ENCODE measurements around the gene S100B. TPM values are rescaled to one million over a fixed set of nuclear protein-coding genes. Genes with fewer than 3 reads are reported as not detected.
"Not testable (repeated sequence)": the region's sequence is repeated elsewhere in the genome, so short reads cannot be mapped to it uniquely, and the experiment has no call there.

Gene S100B
- total RNA-seq, 2 donors from 2014 or later = not detected

GRCh38 chr21:46604329-46604974 lies 430 bp downstream of the S100B start:
- Mint-ChIP-seq H3K4me1 (ENCODE audit: low read depth in 2 of 2) (peaks cover 35 to 48% of the 10 kb centered on the region in 2 donors), H3K27me3 (no peaks in the 10 kb centered on the region), H3K9me3 (no peaks in the 10 kb centered on the region), H3K27ac (peak overlapping the region; percentile 80 to 82), H3K4me3 (peak overlapping the region; percentile 69), H3K36me3 (no peaks in the 10 kb centered on the region)
- DNase-seq (ENCODE audit: low spot score) (no peak), ATAC-seq (no peak)

- H3K4me3 Mint-ChIP-seq = no peak overlapping the region
- H3K36me3 Mint-ChIP-seq = no peaks in the 10 kb centered on the region
- H3K4me1 Mint-ChIP-seq (ENCODE audit: low read depth in 2 of 2) = peaks cover 30 to 42% of the 10 kb centered on the region in 2 donors
- H3K27me3 Mint-ChIP-seq = no peaks in the 10 kb centered on the region
- DNase-seq (ENCODE audit: low spot score) = no peak
- H3K27ac Mint-ChIP-seq = no peak overlapping the region
- ATAC-seq = no peak
- no peaks in the 10 kb centered on the region for H3K9me3 Mint-ChIP-seq
Measured at GRCh38 chr21:46603228-46603627, 1.7 kb downstream of the S100B start.

- H3K27me3 Mint-ChIP-seq = no peaks in the 10 kb centered on the region
- no peaks in the 10 kb centered on the region for H3K9me3 Mint-ChIP-seq
- H3K27ac Mint-ChIP-seq = no peak overlapping the region
- DNase-seq (ENCODE audit: low spot score) = no peak
- no peaks in the 10 kb centered on the region for H3K36me3 Mint-ChIP-seq
- ATAC-seq = no peak
- no peak overlapping the region for H3K4me3 Mint-ChIP-seq
- peaks cover 11 to 19% of the 10 kb centered on the region in 2 donors for H3K4me1 Mint-ChIP-seq (ENCODE audit: low read depth in 2 of 2)
Measured at GRCh38 chr21:46600978-46601377, 3.9 kb downstream of the S100B start.

DNA sequence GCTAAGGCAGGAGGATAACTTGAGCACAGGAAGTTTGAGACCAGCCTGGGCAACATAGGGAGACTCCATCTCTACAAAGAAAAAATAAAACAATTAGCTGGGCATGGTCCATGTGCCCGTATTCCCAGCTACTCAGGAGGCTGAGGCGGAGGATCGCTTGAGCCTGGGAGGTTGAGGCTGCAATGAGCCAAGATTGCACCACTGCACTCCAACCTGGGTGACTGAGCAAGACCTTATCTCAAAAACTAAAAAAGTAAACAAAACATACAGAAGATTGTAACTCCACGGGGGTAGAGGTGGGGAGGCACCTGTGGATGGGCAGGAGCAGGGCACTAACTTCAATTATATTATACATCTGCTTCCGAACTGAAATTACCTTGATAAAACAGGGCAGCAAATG lies 4.6 kb downstream of the S100B start:
- Mint-ChIP-seq H3K27ac (no peak overlapping the region), H3K4me3 (no peak overlapping the region), H3K9me3 (no peaks in the 10 kb centered on the region), H3K36me3 (no peaks in the 10 kb centered on the region), H3K4me1 (ENCODE audit: low read depth in 2 of 2) (peaks cover 7 to 12% of the 10 kb centered on the region in 2 donors), H3K27me3 (no peaks in the 10 kb centered on the region)
- DNase-seq (ENCODE audit: low spot score) (no peak), ATAC-seq (no peak)

GRCh38 chr21:46598581-46599572 lies 6.0 kb downstream of the S100B start:
- H3K36me3 Mint-ChIP-seq = no peaks in the 10 kb centered on the region
- no peaks in the 10 kb centered on the region for H3K9me3 Mint-ChIP-seq
- DNase-seq (ENCODE audit: low spot score) (no peak), ATAC-seq (no peak)
- H3K27ac Mint-ChIP-seq = no peak overlapping the region
- no peak overlapping the region for H3K4me3 Mint-ChIP-seq
- H3K4me1 Mint-ChIP-seq (ENCODE audit: low read depth in 2 of 2) = no peaks in the 10 kb centered on the region
- no peaks in the 10 kb centered on the region for H3K27me3 Mint-ChIP-seq

DNA sequence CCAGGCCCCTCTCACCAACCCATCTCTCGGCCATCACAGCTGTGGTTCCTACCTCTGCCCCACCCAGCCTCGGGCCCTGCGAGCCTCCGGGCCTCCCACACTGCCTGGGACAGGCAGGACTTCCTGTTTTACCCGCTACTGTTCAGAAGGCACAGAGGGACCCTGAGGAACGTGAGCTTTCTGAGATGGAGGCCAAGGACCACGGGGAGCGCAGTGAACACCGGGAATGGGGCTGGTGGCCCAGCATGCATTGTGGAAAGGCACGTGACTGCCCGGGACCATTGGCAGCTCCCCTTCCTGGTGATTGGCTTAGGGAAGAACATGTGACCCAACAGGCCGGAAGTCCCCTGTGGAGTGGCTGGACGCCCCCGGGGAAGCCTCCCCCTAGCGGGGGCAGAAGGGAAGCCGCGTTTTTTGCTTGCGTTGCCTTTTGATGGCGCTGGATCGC lies 7.0 kb downstream of the S100B start:
- no peak for ATAC-seq
- no peak for DNase-seq (ENCODE audit: low spot score)
- Mint-ChIP-seq H3K27ac (no peak overlapping the region), H3K4me3 (no peak overlapping the region), H3K36me3 (no peaks in the 10 kb centered on the region), H3K4me1 (ENCODE audit: low read depth in 2 of 2) (peaks cover 0 to 2% of the 10 kb centered on the region in 2 donors), H3K27me3 (no peaks in the 10 kb centered on the region), H3K9me3 (no peaks in the 10 kb centered on the region)

- Mint-ChIP-seq H3K4me1 (ENCODE audit: low read depth in 2 of 2) (peaks cover 0 to 3% of the 10 kb centered on the region in 2 donors), H3K4me3 (no peak overlapping the region), H3K9me3 (no peaks in the 10 kb centered on the region), H3K27ac (no peak overlapping the region), H3K27me3 (no peaks in the 10 kb centered on the region), H3K36me3 (no peaks in the 10 kb centered on the region)
- ATAC-seq (no peak), DNase-seq (ENCODE audit: low spot score) (no peak)
Measured at GRCh38 chr21:46597031-46597430, 7.9 kb downstream of the S100B start.

DNA sequence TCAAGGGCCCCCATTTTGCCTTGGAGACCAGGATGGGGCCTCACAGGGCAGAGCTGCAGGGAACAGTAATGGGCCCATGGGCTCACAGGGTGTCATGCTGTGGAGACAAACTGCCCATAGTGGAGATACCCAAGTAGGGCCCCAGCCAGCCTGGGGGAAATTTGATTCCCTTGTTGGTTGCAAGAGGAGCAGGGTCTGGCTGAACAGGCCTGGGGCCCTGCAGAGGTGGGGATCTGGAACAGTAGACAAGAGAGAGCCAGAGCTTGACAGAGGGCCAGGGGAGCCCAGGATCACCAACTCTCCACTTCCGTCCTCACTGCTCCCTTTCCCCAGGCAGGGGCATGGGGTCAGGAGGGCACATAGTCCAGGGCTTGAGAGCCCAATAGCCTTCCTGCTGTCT lies 8.7 kb downstream of the S100B start:
- ATAC-seq (no peak), DNase-seq (ENCODE audit: low spot score) (no peak)
- H3K4me3 Mint-ChIP-seq = no peak overlapping the region
- H3K27me3 Mint-ChIP-seq = no peaks in the 10 kb centered on the region
- peaks cover 0 to 3% of the 10 kb centered on the region in 2 donors for H3K4me1 Mint-ChIP-seq (ENCODE audit: low read depth in 2 of 2)
- H3K36me3 Mint-ChIP-seq = peaks cover 7% of the 10 kb centered on the region
- H3K27ac Mint-ChIP-seq = no peak overlapping the region
- no peaks in the 10 kb centered on the region for H3K9me3 Mint-ChIP-seq

DNA sequence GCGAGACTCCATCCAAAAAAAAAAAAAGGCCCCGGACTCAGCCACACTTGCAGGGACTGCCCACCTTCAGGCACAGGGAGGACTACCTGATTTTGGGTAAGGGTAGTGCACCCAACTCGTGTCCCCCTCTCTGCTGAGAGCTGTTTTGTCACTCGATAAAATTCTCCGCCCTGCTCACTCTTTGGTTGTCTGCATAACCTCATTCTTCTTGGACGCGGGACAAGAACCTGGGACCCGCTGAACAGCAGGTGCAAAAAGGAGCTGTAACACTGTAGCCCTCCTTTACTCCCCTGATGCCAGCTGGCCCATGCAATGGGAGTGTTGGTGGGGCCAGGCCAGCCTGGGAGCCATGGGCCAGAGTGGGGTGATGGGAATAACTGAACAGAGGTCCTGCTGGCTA lies 10.6 kb downstream of the S100B start:
- ATAC-seq = no peak
- H3K27ac Mint-ChIP-seq = no peak overlapping the region
- H3K36me3 Mint-ChIP-seq = peaks cover 9% of the 10 kb centered on the region
- H3K9me3 Mint-ChIP-seq = peaks cover 8% of the 10 kb centered on the region
- H3K27me3 Mint-ChIP-seq = no peaks in the 10 kb centered on the region
- H3K4me1 Mint-ChIP-seq (ENCODE audit: low read depth in 2 of 2) = peaks cover 0 to 3% of the 10 kb centered on the region in 2 donors
- H3K4me3 Mint-ChIP-seq = no peak overlapping the region
- no peak for DNase-seq (ENCODE audit: low spot score)

DNA sequence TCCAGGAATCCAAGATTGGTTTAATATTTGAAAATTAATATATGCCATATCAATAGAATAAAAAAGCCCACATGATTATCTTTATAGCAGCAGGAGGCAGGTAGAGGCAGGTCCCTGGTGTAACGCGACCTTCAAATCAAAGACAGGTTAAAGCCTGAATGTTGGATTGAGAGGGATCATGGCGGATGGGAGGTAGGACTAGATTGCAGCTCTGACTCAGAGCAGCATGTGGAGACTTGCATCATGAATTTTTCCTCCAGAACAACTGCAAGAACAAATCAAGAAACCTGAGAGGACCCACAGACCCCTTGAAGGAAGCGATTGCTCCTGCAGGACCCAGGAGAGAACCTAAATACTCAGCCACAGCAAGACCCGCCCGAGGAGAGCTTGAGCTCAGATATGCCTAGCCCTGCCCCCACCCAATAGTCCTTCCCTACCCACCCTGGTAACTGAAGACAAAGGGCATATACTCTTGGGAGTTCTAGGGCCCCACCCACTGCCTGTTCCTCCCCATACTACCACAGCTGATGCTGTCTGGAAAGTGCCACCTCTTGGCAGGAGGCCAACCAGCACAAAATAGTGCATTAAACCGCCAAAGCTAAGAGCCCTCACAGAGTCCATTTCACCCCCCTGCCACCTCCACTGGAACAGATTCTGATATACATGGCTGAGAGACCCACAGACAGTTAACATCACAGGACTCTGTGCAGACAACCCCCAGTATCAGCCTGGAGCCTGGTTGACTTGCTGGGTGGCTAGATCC lies 19.5 kb downstream of the S100B start:
- no peak overlapping the region for H3K27ac Mint-ChIP-seq
- peaks cover 31% of the 10 kb centered on the region for H3K9me3 Mint-ChIP-seq
- no peak overlapping the region for H3K4me3 Mint-ChIP-seq
- peaks cover 10 to 13% of the 10 kb centered on the region in 2 donors for H3K4me1 Mint-ChIP-seq (ENCODE audit: low read depth in 2 of 2)
- H3K27me3 Mint-ChIP-seq = no peaks in the 10 kb centered on the region
- DNase-seq (ENCODE audit: low spot score) (no peak), ATAC-seq (no peak)
- H3K36me3 Mint-ChIP-seq = peaks cover 40% of the 10 kb centered on the region

DNA sequence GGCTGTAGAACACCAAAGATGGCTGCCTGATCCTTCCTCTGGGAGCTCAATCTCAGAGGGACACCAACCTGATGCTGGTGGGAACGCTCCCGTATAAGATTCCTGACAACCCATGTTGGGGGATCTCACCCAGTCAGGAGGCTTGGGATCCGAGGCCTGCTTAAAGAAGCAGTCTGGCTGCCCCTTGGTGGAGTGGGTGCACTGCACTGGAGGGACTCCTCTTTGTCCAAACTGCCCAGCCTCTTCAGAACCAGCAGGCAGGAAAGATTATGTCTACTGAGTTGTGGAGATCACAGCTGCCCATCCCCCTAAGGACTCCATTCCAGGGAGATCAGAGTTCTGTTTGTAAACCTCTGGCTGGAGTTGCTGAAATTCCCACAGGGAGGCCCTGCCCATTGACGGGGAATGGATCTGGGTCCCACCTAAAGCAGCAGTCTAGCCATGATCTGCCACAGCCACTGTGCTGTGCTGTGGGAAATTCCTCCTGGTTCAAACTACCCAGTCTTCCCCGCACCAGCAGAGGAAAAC lies 23.0 kb downstream of the S100B start:
- Mint-ChIP-seq H3K4me3 (no peak overlapping the region), H3K27me3 (no peaks in the 10 kb centered on the region), H3K27ac (no peak overlapping the region), H3K4me1 (ENCODE audit: low read depth in 2 of 2) (peaks cover 7 to 8% of the 10 kb centered on the region in 2 donors), H3K9me3 (peaks cover 24% of the 10 kb centered on the region), H3K36me3 (peaks cover 44% of the 10 kb centered on the region)
- ATAC-seq = no peak
- DNase-seq (ENCODE audit: low spot score) = no peak

DNA sequence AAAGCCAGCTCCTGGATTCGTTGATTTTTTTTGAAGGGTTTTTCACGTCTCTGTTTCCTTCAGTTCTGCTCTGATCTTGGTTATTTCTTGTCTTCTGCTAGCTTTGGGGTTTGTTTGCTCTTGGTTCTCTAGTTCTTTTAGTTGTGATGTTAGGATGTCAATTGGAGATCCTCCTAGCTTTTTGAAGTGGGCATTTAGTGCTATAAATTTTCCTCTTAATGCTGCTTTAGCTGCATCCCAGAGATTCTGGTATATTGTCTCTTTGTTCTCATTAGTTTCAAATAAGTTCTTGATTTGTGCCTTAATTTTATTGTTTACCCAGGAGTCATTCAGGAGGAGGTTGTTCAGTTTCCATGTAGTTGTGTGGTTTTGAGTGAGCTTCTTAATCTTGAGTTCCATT lies 25.5 kb downstream of the S100B start:
- DNase-seq (ENCODE audit: low spot score); H3K4me1 Mint-ChIP-seq (ENCODE audit: low read depth in 2 of 2); H3K27ac Mint-ChIP-seq; H3K4me3 Mint-ChIP-seq; ATAC-seq; H3K27me3 Mint-ChIP-seq: not testable (repeated sequence)
- Mint-ChIP-seq H3K36me3 (peaks cover 38% of the 10 kb centered on the region), H3K9me3 (peaks cover 15% of the 10 kb centered on the region)

DNA sequence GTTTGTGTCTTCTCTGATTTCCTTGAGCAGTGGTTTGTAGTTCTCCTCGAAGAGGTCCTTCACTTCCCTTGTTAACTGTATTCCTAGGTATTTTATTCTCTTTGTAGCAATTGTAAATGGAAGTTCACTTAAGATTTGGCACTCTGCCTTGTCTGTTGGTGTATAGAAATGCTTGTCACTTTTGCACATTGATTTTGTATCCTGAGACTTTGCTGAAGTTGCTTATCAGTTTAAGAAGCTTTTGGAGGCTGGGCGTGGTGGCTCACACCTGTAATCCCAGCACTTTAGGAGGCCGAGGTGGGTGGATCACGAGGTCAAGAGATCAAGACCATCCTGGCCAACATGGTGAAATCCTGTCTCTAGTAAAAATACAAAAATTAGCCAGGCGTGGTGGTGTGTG lies 27.1 kb downstream of the S100B start:
- H3K27me3 Mint-ChIP-seq; H3K4me1 Mint-ChIP-seq (ENCODE audit: low read depth in 2 of 2); DNase-seq (ENCODE audit: low spot score); H3K4me3 Mint-ChIP-seq; ATAC-seq; H3K27ac Mint-ChIP-seq: not testable (repeated sequence)
- peaks cover 35% of the 10 kb centered on the region for H3K36me3 Mint-ChIP-seq
- H3K9me3 Mint-ChIP-seq = peaks cover 15% of the 10 kb centered on the region
